ENCODE data around the gene TMEM131. TPM values are rescaled to one million over a fixed set of nuclear protein-coding genes. Genes with fewer than 3 reads are reported as not detected.
A peak's percentile ranks its signal among the peaks of the same experiment; 100 is the strongest.
"Not testable (repeated sequence)": the region's sequence is repeated elsewhere in the genome, so short reads cannot be mapped to it uniquely, and the experiment has no call there.

Gene TMEM131
- total RNA-seq, 2 donors from 2014 or later, result 49.5 to 52.0 TPM

DNA sequence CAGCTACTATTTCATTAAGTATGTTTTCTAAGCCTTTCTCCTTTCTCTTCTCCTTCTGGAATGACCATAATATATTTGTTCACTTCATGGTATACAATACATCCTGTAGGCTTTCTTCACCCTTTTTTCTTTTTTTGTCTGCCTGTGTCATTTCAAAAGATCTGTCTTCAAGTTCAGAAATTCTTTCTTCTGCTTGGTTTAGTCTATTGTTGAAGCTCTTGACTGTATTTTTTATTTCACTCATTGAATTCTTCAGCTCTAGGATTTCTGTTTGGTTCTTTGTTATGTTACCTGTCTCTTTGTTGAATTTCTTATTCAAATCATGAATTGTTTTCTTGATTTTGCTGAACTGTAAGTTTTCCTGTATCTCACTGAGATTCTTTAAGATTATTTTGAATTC is 109.9 kb downstream of the TMEM131 start:
- Histone ChIP-seq H3K9me3 (peaks cover 12% of the 10 kb centered on the region), H3K27me3 (replicated peaks; ENCODE audit: insufficient read depth) (no peaks in the 10 kb centered on the region), H3K36me3 (peaks cover 19% of the 10 kb centered on the region)

DNA sequence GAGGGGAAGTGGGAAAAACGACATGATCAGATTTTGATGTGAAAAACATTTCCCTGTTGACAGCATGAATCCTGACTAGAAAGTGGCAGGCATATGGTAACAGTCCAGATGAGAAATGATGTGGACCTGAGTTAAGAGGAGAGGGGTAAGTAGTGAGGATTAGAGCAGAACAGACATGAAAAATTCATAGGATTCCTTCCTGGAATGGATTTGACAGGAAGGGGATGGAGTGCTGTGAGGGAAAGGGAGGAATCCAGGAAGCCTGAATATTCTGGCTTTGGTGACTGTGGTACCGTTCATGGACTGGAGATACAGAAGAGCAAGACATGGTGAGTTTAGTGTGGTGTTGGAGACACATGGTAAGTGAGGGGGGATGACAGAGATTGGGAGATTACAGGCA is 115.4 kb downstream of the TMEM131 start:
- ATAC-seq (ENCODE audit: insufficient number of reproducible peaks, low FRiP score, low read depth), result no peak

More for the DNA sequence above, 109.9 kb downstream of the TMEM131 start:
- no peak overlapping the region for H3K4me3 ChIP-seq
- no peak for ATAC-seq (ENCODE audit: insufficient number of reproducible peaks, low FRiP score, low read depth)
- TF ChIP-seq, protein P1, sequence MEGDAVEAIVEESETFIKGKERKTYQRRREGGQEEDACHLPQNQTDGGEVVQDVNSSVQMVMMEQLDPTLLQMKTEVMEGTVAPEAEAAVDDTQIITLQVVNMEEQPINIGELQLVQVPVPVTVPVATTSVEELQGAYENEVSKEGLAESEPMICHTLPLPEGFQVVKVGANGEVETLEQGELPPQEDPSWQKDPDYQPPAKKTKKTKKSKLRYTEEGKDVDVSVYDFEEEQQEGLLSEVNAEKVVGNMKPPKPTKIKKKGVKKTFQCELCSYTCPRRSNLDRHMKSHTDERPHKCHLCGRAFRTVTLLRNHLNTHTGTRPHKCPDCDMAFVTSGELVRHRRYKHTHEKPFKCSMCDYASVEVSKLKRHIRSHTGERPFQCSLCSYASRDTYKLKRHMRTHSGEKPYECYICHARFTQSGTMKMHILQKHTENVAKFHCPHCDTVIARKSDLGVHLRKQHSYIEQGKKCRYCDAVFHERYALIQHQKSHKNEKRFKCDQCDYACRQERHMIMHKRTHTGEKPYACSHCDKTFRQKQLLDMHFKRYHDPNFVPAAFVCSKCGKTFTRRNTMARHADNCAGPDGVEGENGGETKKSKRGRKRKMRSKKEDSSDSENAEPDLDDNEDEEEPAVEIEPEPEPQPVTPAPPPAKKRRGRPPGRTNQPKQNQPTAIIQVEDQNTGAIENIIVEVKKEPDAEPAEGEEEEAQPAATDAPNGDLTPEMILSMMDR (IDR thresholded peaks at IDR 0.05), result no peak
- DNase-seq (ENCODE audit: low spot score), result no peak
- no peaks in the 10 kb centered on the region for H3K4me1 ChIP-seq (ENCODE audit: control insufficient read depth in 1 of 2, low read depth in 2 of 2)
- H3K27ac ChIP-seq, result no peak overlapping the region

DNA sequence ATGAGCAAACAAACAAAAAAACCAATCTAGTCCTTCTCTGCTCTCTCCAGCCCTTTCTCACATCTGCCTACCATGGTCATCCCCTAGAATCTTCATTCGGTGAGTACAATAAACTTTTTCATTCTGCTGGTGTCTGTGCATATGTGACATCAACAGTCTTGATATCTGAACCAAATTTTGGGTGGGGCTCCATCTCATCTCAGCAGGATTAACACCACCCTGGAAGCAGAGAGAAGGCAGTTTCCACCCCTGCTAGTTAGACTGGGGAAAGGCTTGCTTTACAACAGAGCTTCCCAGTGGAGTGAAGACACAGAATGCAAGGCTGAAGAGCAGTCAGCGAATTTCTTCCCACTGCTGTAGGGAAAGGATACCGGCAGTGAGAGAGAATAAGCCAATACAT is 116.9 kb downstream of the TMEM131 start:
- Histone ChIP-seq H3K4me1 (ENCODE audit: control insufficient read depth in 1 of 2, low read depth in 2 of 2) (no peaks in the 10 kb centered on the region), H3K4me3 (no peak overlapping the region), H3K9me3 (peaks cover 3% of the 10 kb centered on the region), H3K36me3 (peaks cover 6% of the 10 kb centered on the region), H3K27me3 (replicated peaks; ENCODE audit: insufficient read depth) (no peaks in the 10 kb centered on the region), H3K27ac (no peak overlapping the region)
- ATAC-seq (ENCODE audit: insufficient number of reproducible peaks, low FRiP score, low read depth) (no peak), DNase-seq (ENCODE audit: low spot score) (no peak)
- TF ChIP-seq, protein P1 (IDR thresholded peaks at IDR 0.05), result no peak

More for the DNA sequence above, 115.4 kb downstream of the TMEM131 start:
- TF ChIP-seq, protein P1 (IDR thresholded peaks at IDR 0.05), result no peak
- Histone ChIP-seq H3K4me3 (no peak overlapping the region), H3K27me3 (replicated peaks; ENCODE audit: insufficient read depth) (no peaks in the 10 kb centered on the region), H3K4me1 (ENCODE audit: control insufficient read depth in 1 of 2, low read depth in 2 of 2) (no peaks in the 10 kb centered on the region), H3K27ac (no peak overlapping the region), H3K9me3 (peaks cover 3% of the 10 kb centered on the region), H3K36me3 (peaks cover 6% of the 10 kb centered on the region)
- DNase-seq (ENCODE audit: low spot score), result no peak

DNA sequence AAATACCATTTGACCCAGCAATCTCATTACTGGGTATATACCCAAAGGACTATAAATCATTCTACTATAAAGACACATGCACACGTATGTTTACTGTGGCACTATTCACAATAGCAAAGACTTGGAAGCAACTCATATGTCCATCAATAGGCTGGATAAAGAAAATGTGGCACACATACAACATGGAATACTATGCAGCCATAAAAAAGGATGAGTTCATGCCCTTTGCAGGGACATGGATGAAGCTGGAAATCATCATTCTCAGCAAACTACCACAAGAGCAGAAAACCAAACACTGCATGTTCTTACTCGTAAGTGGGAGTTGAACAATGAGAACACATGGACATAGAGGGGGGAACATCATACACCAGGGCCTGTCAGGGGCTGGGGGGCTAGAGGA is 117.4 kb downstream of the TMEM131 start:
- not testable (repeated sequence) for H3K27ac ChIP-seq; H3K9me3 ChIP-seq; ATAC-seq (ENCODE audit: insufficient number of reproducible peaks, low FRiP score, low read depth); H3K36me3 ChIP-seq; H3K27me3 ChIP-seq (replicated peaks; ENCODE audit: insufficient read depth); H3K4me3 ChIP-seq; DNase-seq (ENCODE audit: low spot score); H3K4me1 ChIP-seq (ENCODE audit: control insufficient read depth in 1 of 2, low read depth in 2 of 2)

DNA sequence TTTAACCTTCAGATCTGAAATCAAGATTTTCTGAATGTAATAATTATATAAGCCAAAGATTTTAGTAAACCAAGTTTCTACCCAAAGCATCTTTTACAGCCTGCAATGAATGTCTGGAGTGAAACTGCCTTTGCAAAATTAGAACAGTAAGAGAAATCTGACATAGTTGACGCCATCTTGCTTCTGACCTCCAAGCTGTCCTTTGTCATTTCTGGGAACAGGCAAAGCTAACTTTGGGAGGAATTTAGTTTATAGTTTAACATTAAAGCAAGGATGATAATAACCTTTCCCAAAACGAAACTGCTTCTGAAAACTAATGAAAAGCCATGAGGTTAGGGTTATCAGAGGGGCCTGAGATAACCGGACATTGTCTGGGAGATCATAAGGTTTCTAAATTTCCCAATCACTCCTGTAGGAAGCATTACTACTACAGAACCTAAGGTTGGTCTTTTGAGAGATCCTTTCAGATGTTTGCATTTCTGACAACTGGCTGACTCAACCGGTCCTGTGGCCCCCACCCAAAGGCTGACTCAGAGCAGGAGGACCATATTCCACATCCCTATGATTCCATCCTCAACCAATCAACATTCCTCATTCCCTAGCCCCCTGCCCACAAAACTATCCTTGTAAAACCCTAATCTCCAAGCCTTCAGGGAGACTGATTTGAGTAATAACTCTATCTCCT is 124.5 kb downstream of the TMEM131 start:
- DNase-seq (ENCODE audit: low spot score) (no peak), ATAC-seq (ENCODE audit: insufficient number of reproducible peaks, low FRiP score, low read depth) (no peak)
- Histone ChIP-seq H3K36me3 (no peaks in the 10 kb centered on the region), H3K9me3 (no peaks in the 10 kb centered on the region), H3K4me3 (no peak overlapping the region), H3K27ac (peak overlapping the region; percentile 57 to 58), H3K4me1 (ENCODE audit: control insufficient read depth in 1 of 2, low read depth in 2 of 2) (peaks cover 30 to 42% of the 10 kb centered on the region in 2 donors), H3K27me3 (replicated peaks; ENCODE audit: insufficient read depth) (no peaks in the 10 kb centered on the region)
- TF ChIP-seq, protein P1 (IDR thresholded peaks at IDR 0.05), result no peak

Data from thoracic aorta (tissue), 2 donors.